HG02852 (cell line): ENCODE measurements around the gene TBL1X.
"Not testable (repeated sequence)": the region's sequence is repeated elsewhere in the genome, so short reads cannot be mapped to it uniquely, and the experiment has no call there.

ENCODE experiments used
- ATAC-seq: cut with Tn5 transposase; IDR thresholded peaks from one replicate; pipeline ENCODE4 v1.9.1; 2021; ENCODE audit warnings: mild to moderate bottlenecking, moderate library complexity; ENCODE audit not compliant: unreplicated experiment

TBL1X gene

DNA sequence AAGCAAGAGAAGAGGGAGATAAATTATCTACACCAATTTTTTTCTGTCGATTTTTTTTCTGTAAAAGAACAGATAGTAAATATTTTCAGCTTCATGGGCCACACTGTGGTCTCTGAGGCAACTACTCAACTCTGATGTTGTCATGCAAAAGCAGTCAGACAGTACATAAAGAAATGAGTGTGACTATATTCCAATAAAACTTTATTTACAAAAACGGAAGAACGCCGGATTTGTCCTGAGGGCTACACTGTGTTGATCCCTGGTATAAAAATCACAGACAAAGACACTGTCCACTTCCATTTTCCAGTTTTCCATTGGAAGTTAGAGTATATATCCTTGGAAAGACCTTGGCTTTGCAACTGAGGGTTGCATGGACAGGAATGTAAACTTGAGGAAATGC is 282.8 kb downstream of the TBL1X start:
- no peak for ATAC-seq

DNA sequence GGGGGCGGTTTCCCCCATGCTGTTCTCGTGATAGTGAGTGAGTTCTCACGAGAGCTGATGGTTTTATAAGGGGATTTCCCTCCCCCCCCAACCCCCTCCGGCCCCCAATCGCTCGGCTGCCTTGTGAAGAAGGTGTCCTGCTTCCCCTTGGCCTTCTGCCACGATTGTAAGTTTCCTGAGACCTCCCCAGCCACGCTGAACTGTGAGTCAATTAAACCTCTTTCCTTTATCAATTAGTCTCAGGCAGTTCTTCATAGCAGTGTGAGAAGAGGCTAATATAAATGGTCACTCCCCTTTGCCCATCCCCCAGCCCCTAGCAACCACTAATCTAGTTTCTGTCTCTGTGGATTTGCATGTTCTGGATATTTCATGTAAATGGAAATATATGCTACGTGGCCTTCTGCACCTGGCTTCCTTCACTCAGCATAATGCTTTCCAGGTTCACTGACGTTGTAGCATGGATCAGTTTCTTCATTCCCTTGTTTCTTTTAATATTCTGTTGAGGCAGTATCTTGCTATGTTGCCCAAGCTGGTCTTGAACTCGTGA is 284.4 kb downstream of the TBL1X start:
- ATAC-seq, result no peak

DNA sequence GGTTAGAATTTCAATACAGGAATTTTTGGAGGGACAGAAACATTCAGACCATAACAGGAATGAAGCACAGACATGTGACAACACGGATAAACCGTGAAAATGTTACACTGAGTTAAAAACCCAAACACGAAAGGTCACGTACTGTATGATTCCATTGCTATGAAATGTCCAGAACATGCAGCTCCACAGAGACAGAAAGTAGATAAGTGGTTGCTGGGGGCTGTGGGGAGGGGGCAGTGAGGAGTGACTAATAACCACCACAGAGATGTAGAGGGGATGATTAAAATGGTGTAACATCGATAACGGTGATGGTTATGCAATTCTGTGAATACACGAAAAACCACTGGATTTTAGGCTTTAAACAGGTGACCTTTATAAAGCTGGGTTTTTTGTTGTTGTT is 292.5 kb downstream of the TBL1X start:
- ATAC-seq, result no peak

DNA sequence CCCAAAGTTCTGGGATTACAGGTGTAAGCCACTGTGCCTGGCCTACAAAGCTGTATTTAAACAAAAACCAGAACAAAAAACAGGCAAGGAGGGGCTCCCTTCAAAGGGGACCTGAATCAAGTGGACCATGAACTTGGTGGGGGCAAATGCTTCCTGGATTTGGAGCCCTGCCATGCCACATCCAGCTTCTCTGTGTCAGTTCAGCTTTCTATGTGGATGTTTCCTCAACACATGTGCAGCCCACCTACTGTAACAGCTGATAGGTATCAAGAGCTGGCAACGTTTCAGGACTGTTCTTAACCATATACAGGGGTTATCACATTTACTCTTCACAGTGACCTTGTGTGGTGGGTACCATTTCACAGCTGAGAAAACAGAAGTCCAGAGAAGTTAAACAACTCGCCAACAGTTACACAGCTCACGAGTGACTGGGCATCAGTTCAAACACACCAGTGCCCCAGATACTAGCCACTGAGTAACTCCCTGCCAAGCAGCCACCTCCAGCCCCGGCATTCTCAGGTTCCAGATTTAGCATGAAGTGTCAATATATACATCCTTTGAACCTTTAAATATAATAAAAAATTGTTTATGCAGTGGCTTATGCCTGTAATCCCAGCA is 293.3 kb downstream of the TBL1X start:
- ATAC-seq, result no peak

DNA sequence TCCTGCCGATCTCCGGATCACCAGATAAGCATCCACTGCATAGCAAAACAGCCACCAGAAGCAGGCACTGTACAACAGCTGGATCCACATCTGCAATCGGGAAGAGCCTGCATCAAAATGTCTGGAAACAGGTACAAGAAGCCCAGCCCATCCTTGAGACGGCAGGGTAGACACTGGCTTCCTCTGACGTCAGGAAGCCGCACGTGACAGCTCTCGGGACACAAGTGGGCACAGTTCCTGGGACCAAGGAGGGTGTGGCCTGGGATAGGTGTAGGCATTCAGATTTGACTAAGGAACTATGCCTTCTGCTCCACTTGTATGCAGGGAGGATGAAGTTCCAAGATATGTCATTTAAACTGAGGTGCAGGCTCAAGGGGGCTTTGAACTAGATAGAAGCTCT is 294.5 kb downstream of the TBL1X start:
- no peak for ATAC-seq

DNA sequence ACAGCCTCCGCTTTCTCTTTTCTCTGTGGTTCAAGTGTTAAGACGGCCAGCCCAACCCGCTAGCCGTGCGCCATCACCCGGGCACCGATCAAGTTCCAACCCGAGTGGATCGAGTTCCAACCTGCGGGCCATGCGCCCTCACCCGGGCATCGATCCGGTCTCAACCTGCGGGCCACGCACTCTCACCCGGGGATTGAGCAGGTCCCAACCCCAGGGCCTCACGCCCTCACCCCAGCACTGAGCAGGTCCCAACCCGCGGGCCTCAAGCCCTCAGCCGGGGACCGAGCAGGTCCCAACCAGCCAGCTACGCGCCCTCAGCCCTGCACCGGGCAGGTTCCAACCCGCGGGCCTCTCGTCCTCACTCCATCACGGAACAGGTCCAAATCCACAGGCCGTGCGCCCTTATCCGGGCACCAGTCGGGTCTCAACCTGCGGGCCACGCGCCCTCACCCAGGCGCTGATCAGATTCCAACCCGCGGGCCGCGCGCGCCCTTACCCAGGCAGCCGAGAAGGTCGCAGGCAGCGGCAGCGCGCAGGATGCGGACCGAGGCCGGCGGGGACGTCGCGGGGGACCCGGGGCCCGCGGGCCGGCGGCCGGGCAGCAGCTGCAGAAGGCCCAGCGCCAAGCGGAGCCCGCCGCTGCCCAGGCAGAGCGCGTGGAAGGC is 300.3 kb downstream of the TBL1X start:
- no peak for ATAC-seq

DNA sequence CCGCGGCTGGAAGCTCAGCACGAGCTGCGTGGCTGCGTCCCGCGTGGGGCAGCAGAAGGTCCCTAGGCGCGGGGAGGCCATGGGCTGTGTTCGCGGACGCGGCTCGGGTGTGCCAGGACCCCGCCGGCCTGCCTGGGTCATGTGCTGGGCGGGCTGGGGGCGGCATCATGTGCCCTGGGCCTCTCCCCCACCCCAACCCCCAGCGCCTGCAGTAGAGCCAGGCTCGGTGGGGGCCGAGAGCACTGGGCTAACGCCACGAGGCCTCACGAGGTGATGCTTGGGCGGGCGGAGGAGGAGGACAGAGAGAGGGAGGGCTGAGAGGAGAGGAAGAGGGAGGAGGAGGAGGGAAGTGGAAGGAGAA is 300.9 kb downstream of the TBL1X start, which contains the start of gene GPR143:
Gene GPR143 (minus strand): TSS at position 111 of the 361 bp plus-strand sequence. CDS start 30 bp downstream, at position 81.
- no peak for ATAC-seq

DNA sequence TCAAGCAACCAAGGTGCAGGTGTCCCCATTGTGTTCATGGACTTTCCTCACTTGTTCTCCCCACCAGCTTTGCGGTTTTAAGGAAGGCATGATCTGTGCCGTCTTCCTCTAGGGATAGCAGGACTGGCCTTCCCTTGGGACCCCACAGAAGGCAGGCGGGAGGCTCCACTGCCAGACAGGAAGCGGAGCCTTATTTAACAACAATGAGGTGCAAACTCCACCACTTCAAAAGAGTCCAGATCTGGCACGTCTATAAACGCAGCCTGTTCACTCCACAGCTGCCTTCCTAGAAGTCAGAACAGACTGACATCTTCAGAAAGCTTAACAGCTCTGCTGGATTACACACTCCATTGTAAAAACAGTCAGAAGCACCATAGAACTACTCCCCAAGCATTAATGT is 302.5 kb downstream of the TBL1X start:
- ATAC-seq, result no peak

DNA sequence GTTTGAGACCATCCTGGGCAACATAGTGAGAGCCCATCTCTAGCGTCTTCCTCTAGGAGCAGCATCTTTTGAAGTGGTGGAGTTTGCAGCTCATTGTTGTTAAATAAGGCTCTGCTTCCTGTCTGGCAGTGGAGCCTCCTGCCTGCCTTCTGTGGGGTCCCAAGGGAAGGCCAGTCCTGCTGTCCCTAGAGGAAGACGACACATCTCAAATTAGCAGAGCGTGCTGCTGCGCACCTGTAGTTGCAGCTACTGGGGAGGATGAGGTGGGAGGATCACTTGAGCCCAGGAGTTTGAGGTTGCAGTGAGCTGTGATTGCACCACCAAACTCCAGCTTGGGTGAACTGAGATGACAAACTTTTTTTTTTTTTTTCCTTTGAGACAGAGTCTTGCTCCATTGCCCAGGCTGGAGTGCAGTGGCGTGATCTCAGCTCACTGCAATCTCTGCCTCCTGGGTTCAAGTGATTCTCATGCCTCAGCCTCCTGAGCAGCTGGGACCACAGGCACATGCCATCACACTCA is 303.5 kb downstream of the TBL1X start:
- ATAC-seq, result not testable (repeated sequence)

DNA sequence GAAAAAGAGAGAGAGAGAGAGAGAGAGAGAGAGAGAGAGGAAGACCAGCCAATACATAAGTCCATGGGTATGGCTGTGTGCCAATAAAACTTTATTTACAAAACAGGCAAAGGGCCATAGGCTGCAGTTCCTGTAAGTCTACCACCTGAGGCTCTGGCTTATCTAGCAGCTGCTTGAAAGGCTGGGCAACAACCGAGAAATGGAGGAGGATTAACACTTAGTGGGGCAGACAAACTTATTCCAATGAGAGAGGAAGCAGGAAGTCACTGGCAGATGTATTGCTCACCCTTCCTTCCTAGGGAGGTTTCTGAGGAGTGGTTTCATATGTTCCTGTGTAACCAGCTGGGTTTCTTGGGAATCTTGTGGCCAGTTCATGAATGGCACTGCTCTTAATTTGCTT is 305.5 kb downstream of the TBL1X start:
- no peak for ATAC-seq

DNA sequence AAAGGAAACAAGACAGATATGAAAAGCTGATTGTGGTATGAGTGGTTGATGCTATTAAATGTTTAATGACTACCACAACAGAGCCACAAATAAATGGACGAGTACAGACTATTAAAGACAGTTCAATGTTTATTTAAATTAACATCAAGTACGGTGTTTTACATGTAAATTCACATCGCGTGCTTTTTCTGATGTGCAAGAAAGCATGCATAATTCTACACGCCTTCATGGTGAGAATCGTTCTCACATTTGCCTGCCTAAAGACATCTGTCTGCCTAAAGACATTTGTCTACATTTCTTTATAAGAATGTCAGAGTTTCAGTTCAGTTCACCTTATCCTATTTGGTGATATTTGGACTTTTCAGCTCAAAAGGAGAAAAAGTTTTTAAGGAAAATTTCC is 308.1 kb downstream of the TBL1X start:
- no peak for ATAC-seq

DNA sequence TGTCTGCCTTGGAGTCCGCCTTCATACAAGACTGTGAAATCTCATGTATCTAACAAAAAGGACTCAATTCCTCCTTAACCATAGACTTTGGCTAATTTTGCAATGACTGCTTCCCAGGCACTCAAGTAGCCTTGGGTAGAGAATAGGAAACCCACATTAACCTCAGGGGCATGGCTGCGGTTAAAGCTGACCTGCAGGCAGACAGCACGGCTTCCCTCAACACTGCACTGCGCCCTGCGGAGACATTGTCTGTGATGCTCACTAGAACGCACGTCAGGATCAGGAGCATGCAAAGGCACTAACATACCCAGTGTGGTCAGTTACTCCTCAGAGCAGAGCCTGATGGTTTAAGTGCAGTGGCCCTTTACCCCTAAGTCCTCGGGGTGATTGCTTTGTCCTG is 311.1 kb downstream of the TBL1X start:
- no peak for ATAC-seq

DNA sequence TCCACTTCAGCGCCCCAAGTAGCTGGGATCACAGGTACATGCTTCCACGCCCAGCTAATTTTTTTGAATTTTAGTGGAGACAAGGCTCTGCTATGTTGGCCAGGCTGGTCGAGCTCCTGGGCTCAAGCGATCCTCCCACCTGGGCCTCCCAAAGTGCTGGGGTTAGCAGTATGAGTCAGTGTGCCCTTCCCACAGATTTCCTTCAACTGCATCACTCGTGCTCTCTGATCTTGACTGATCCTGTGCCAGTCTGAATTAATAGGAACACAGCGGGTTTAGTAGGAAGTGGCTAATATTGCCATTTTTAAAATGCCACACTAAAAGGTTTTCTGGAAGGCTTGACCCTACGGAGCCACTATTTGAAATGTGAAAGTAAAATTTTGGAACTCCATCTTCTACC is 317.1 kb downstream of the TBL1X start:
- no peak for ATAC-seq

DNA sequence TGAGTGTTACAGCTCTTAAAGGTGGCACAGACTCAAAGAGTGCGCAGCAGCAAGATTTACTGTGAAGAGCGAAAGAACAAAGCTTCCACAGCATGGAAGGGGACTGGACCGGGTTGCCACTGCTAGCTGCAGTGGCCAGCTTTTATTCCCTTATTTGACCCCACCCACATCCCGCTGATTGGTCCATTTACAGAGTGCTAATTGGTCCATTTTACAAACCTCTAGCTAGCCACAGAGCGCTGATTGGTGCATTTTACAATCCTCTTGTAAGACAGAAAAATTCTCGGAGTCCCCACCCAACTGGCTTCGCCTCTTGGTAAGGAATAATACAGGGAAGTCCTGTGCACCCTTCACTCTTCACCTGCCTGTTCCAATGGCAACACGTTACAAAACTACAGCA is 319.5 kb downstream of the TBL1X start:
- no peak for ATAC-seq

DNA sequence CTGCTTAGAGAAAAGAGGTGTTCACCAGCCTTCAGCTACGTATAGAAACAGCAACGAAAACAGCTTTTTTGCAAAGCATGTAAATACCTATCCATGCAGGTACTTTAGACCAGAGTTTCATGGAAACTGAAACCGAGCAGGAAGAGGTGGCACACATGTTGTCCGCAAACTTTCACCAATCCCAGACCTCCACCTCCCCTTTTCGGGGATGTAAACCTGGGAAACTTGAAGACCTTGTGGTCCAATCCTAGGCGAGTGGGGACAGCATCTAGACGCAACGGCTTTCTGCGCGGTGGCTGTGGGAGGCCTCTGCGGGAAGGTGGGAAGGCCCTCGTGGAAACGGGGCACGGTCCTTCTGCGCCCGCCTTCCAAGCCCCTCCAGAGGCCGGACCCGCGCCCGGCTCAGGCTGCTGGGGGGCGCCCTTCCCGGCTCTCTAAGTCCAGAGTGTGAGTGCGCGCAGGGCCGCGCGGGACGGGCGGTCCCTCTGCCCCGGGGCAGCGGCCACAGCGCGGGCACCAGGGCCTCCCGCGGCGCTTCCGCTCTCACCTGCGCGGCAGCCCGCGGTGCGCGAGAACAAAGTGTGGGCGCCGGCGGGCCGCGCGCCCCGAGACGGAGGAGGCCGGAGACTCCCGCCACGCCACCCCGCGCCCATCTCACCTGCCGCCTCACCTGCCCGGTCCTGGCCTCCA is 320.5 kb downstream of the TBL1X start:
- no peak for ATAC-seq

DNA sequence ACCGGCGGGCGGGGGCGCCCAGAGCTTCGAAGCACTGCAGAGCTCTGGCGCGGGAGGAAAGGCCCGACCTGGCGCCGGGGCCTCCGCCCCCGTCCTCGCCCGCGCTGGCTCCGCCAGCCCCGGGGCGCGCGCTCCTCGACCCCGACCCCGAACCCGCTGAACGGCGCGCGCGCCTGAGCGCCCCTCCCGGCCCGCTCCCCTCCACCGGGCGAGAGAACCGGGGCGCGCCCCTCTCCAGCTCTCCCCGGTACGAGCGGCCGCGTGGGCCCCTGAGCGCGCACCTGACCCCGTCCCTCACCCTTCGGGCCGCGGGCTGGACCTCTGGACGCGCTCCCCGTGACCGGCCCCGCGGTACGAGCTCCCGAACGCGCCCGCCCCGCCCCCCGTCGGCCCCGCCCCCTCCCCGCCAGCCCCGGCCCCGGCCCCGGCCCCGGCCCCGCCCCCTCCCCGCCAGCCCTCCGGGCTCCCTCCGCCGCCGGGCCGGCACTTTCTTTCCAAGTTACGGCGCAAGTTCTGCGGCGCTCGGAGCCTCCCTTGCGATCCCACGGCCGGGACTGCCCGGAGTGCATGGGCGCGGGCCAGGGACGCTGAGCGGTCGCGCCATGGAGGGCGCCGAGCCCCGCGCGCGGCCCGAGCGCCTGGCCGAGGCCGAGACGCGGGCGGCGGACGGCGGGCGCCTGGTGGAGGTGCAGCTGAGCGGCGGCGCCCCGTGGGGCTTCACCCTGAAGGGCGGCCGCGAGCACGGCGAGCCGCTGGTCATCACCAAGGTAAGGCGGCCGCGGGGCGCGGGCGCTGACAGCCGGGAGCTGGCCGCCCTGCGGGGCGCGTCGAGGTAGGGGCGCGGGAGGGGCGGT is 321.3 kb downstream of the TBL1X start, which contains the start of gene SHROOM2:
Gene SHROOM2 (plus strand): TSS at position 486 of the 854 bp plus-strand sequence. CDS start 117 bp downstream, at position 603.
- no peak for ATAC-seq

DNA sequence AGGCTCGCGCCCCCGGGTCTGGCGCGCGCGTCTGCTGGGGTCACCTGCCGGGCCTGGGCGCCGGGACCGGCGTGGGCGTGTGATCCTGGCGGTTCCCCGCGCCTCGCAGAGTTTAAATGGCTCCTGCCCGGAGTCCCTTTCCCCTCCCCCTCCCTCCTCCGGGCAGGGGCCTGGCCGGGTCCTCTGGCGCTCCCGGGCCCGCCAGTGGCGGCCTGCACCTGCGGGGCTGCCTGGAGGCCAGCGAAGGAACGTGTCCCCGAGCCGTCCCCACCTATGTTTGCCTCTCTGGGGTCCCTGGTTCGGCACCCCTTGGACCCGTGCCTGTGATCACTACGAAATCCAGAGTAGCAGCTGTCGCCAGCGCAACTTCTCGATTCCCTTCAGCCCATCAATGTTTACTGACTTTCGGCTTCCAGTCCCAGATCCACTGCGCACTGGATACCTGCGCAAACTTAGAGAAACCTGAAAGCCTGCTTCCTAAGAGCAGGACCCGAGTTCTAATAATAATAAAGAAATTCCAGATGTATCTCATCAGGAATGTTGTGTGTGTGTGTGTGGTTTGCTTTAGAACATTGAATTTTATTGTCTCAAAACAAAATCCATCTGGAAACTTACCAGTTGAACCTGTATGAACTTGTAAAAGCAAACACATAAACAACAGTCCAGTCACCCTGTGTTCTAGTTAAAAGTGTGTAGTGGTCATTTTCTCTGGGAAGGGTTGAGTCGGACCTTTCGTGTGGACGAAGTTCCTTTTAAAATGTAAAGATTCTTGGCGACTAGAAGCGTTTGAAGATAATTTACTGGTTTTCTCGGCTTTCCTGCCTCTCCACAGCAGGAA is 322.2 kb downstream of the TBL1X start:
- ATAC-seq, result no peak

DNA sequence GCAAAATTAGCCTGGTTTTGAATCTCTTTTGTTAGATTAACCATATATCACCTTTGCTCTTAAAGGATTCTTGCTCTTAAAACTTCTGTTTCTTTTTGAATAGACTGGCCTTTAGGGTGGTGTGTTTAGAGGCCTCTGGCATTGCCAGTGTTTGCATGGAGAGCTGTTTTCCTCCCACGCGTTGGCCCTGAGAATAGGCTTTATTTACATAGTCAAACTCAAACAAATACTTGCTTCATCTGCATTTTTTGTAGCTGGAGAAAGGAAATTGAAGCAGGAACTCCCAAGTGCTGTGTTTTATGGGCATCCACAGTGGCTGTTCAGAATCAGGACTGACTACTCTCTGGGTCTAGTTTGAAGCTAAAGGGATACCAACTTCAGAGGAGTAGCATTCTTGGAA is 324.1 kb downstream of the TBL1X start:
- no peak for ATAC-seq

DNA sequence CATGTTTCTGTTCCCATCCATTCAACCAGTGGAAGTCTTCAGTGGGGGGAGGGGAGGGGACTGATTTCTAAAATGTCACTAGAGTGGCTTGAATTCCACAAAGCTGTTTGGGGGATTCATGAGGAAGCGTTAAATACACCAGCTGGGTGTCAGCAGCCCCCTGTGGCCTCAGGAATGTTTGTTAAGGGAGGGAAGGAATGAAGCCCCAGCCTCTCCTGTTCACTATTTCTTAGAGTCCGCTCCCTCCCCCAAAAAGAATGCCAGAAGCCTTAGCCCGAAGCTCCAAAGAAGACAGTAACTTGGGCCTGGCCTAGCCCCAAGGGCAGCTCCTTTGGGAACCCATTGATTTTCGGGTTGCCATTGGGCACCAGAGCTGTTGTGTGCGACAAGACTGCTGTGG is 324.7 kb downstream of the TBL1X start:
- ATAC-seq, result no peak
